ENCODE measurements around the gene CREBBP.

The CREBBP gene

GRCh38 chr16:3681206-3681605 lies 199.3 kb downstream of the CREBBP start:
- no peak overlapping the region for H3K4me3 ChIP-seq (ENCODE audit: low read depth, low read length)

GRCh38 chr16:3677994-3678393 lies 202.5 kb downstream of the CREBBP start:
- H3K4me3 ChIP-seq (ENCODE audit: low read depth, low read length) = no peak overlapping the region

GRCh38 chr16:3675601-3676130 lies 204.8 kb downstream of the CREBBP start:
- no peak overlapping the region for H3K4me3 ChIP-seq (ENCODE audit: low read depth, low read length)

Measured in iPS-11a (cell line).